Activated CD8-positive, alpha-beta memory T cell treated with anti-CD3 and anti-CD28 coated beads, Interleukin-2, amount 50 U/mL, for 24 hours (primary cell): ENCODE results near the gene CARD8.
A peak's percentile ranks its signal among the peaks of the same experiment; 100 is the strongest.
"Not testable (repeated sequence)": the region's sequence is repeated elsewhere in the genome, so short reads cannot be mapped to it uniquely, and the experiment has no call there.

ENCODE experiments used
- DNase-seq: peaks from one replicate; pipeline ENCODE4 v3.0.0-alpha.2; 2020; ENCODE audit errors: extremely low read depth

Gene CARD8

GRCh38 chr19:48260359-48260714 is 4.6 kb upstream of the CARD8 start:
- not testable (repeated sequence) for DNase-seq

GRCh38 chr19:48258992-48259391 is 3.3 kb upstream of the CARD8 start:
- DNase-seq: not testable (repeated sequence)

- DNase-seq: no peak
Measured at GRCh38 chr19:48258350-48258749, 2.6 kb upstream of the CARD8 start.

- no peak for DNase-seq
Measured at GRCh38 chr19:48254529-48254970, 1.2 kb downstream of the CARD8 start.

- no peak for DNase-seq
Measured at GRCh38 chr19:48253999-48254398, 1.7 kb downstream of the CARD8 start.

- DNase-seq: no peak
Measured at GRCh38 chr19:48252609-48253008, 3.1 kb downstream of the CARD8 start.

GRCh38 chr19:48250290-48251025 is 5.3 kb downstream of the CARD8 start:
- DNase-seq: no peak

- peak; percentile 47 for DNase-seq
Measured at GRCh38 chr19:48249502-48250014, 6.2 kb downstream of the CARD8 start.

- DNase-seq: no peak
Measured at GRCh38 chr19:48248081-48248833, 7.5 kb downstream of the CARD8 start.

GRCh38 chr19:48247212-48247611 is 8.5 kb downstream of the CARD8 start:
- DNase-seq: no peak

- DNase-seq: no peak
Measured at GRCh38 chr19:48246101-48246500, 9.6 kb downstream of the CARD8 start.

GRCh38 chr19:48244281-48244680 is 11.4 kb downstream of the CARD8 start:
- DNase-seq: no peak

GRCh38 chr19:48241771-48242170 is 13.9 kb downstream of the CARD8 start:
- DNase-seq: not testable (repeated sequence)

GRCh38 chr19:48239582-48240141 is 16.1 kb downstream of the CARD8 start:
- DNase-seq: no peak

- DNase-seq: no peak
Measured at GRCh38 chr19:48239120-48239519, 16.6 kb downstream of the CARD8 start.

GRCh38 chr19:48237057-48237456 is 18.7 kb downstream of the CARD8 start:
- DNase-seq: no peak

- DNase-seq: no peak
Measured at GRCh38 chr19:48230555-48231129, 25.1 kb downstream of the CARD8 start.

GRCh38 chr19:48221628-48222027 is 34.1 kb downstream of the CARD8 start:
- no peak for DNase-seq

- DNase-seq: not testable (repeated sequence)
Measured at GRCh38 chr19:48220784-48221183, 34.9 kb downstream of the CARD8 start.

- no peak for DNase-seq
Measured at GRCh38 chr19:48218997-48219396, 36.7 kb downstream of the CARD8 start.

- no peak for DNase-seq
Measured at GRCh38 chr19:48216933-48217332, 38.8 kb downstream of the CARD8 start.

- DNase-seq: no peak
Measured at GRCh38 chr19:48213959-48214358, 41.8 kb downstream of the CARD8 start.
